Caco-2 (cell line): ENCODE measurements around the gene XBP1. TPM values are rescaled to one million over a fixed set of nuclear protein-coding genes. Genes with fewer than 3 reads are reported as not detected.

Experiments
- BruUV-seq: library from RNA; stranded (reverse); fragments of 400-500 nt; replicated peaks from 2 replicates; lab custom pipeline; 2021; lab: Mats Ljungman, UMichigan
- CTCF ChIA-PET: fragments of 300-600 bp; sonication (Branson Sonifier 250); formaldehyde crosslinking; loops from one replicate; lab custom pipeline; 2022; ENCODE audit warnings: antibody characterized with exemption; lab: Charles Lee
- POLR2A ChIA-PET: fragments of 300-600 bp; sonication (Branson Sonifier 250); formaldehyde crosslinking; loops from one replicate; lab custom pipeline; 2022; ENCODE audit warnings: antibody characterized with exemption; lab: Charles Lee
- DNase-seq, 2 experiments: peaks; one replicate each; pipeline versions ENCODE4 v3.0.0 to v3.0.0-alpha.2; 2020 to 2022
- H3K27me3 ChIP-seq: replicated peaks from 2 replicates; pipeline ENCODE4 v1.6.0; 2011; ENCODE audit warnings: low read length; ENCODE audit not compliant: control insufficient read depth, insufficient read depth
- H3K36me3 ChIP-seq: 2 replicates; pipeline ENCODE4 v1.5.1; 2011; ENCODE audit warnings: low read length; ENCODE audit not compliant: control insufficient read depth, insufficient read depth
- H3K4me1 ChIP-seq: fragments of 250-450 bp; sonication (Bioruptor Pico); 2 replicates; pipeline ENCODE4 v1.5.1; 2020; ENCODE audit warnings: mild to moderate bottlenecking
- H3K4me3 ChIP-seq: 2 replicates; pipeline ENCODE4 v1.5.1; 2011; ENCODE audit warnings: low read depth, mild to moderate bottlenecking, control low read depth, low read length
- H3K9me3 ChIP-seq: fragments of 250-450 bp; sonication (Bioruptor Pico); 2 replicates; pipeline ENCODE4 v1.5.1; 2020; ENCODE audit warnings: mild to moderate bottlenecking, moderate library complexity
- H3K27ac Mint-ChIP-seq: one replicate; pipeline ENCODE4 v1.8.0; 2022; ENCODE audit warnings: mixed read lengths; ENCODE audit not compliant: unreplicated experiment
- H3K27me3 Mint-ChIP-seq: one replicate; pipeline ENCODE4 v1.8.0; 2022; ENCODE audit warnings: mixed read lengths; ENCODE audit not compliant: insufficient read depth, unreplicated experiment
- H3K36me3 Mint-ChIP-seq: one replicate; pipeline ENCODE4 v1.8.0; 2022; ENCODE audit warnings: mild to moderate bottlenecking, mixed read lengths; ENCODE audit not compliant: insufficient read depth, unreplicated experiment
- H3K4me1 Mint-ChIP-seq: one replicate; pipeline ENCODE4 v1.8.0; 2022; ENCODE audit warnings: low read depth, mixed read lengths; ENCODE audit not compliant: unreplicated experiment
- H3K4me3 Mint-ChIP-seq: one replicate; pipeline ENCODE4 v1.8.0; 2022; ENCODE audit warnings: mild to moderate bottlenecking, moderate library complexity, mixed read lengths; ENCODE audit not compliant: unreplicated experiment
- H3K9me3 Mint-ChIP-seq: one replicate; pipeline ENCODE4 v1.8.0; 2022; ENCODE audit warnings: mixed read lengths; ENCODE audit not compliant: unreplicated experiment
- intact Hi-C: fragments of 100-400 bp; cut with micrococcal nuclease; formaldehyde crosslinking; loops from one replicate; pipeline ENCODE4 v1.10.0; 2022; ENCODE audit not compliant: unreplicated experiment
- total RNA-seq: library from RNA; stranded (reverse); gene quantifications from 2 replicates; pipeline ENCODE4 v1.2.3, GENCODE V29; 2022
- TF ChIP-seq, protein P1 (sequence below), 2 experiments: fragments of 200-600 bp in 1 of 2; IDR thresholded peaks; 1 replicate in 1 of 2; 2 replicates in 1 of 2; pipeline versions ENCODE4 v1.5.1 to v1.8.0; 2011 to 2022; ENCODE audit warnings: antibody characterized with exemption in 1 of 2, control low read depth in 1 of 2, inconsistent platforms in 1 of 2, low read depth in 1 of 2, low read length in 1 of 2, mild to moderate bottlenecking in 1 of 2, moderate library complexity in 1 of 2; ENCODE audit not compliant: insufficient read depth in 1 of 2, severe bottlenecking in 1 of 2, unreplicated experiment in 1 of 2

Gene XBP1
- total RNA-seq, 1 experiment from 2014 or later: 215 TPM

DNA sequence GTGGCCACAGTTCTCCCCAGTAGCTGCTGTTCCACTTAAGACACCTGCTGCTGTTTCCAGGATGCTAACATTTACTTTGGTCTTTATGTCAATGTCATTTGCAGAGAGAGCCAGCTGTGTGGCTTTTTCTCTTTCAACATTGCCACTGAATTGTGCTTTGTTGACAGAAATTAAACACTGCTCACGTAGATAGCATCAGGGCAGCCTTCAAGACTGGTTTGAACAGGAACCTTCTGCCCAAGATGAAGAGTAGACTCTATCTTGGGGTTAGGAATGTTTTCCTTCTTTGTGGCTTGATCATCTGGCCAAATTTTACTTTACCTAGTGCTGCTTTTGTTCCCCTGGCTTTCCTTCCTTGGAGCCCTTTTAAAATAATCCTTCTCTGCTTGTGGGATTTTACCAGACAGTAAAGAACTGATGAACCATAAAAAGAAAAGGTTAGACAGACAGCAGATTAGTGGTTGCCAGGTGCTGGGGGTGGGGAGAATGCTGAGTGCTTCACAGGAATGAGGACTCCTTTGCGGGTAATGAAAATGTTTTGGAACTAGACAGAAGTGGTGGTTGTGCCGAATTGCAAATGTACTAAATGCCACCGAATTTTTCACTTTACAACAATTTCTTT is 22.7 kb upstream of the XBP1 start:
- Histone ChIP-seq H3K4me3 (no peak overlapping the region), H3K4me1 (peaks cover 58% of the 10 kb centered on the region), H3K36me3 (no peaks in the 10 kb centered on the region), H3K9me3 (no peaks in the 10 kb centered on the region), H3K27me3 (no peaks in the 10 kb centered on the region)
- peaks cover 44% of the 10 kb centered on the region for H3K4me1 Mint-ChIP-seq
- ChIA-PET CTCF (interaction anchor here (1.5 kb wide), 1 partner anchor 10 kb away, joined by 9 read pairs; no protein-coding TSS in a partner anchor), POLR2A (interaction anchor here (0.6 to 1.9 kb wide), 3 partner anchors 14 to 24 kb away, joined by 3 to 9 read pairs (median 3); partner anchors contain the start of gene XBP1)
- no peaks in the 10 kb centered on the region for H3K27me3 Mint-ChIP-seq
- peak overlapping the region; percentile 46 for H3K4me3 Mint-ChIP-seq
- TSS peak; percentile 8 for BruUV-seq
- peak; percentile 65 to 73 for DNase-seq
- no peaks in the 10 kb centered on the region for H3K9me3 Mint-ChIP-seq
- peaks cover 12% of the 10 kb centered on the region for H3K36me3 Mint-ChIP-seq
- H3K27ac Mint-ChIP-seq: peak overlapping the region; percentile 85
- TF ChIP-seq, protein P1, sequence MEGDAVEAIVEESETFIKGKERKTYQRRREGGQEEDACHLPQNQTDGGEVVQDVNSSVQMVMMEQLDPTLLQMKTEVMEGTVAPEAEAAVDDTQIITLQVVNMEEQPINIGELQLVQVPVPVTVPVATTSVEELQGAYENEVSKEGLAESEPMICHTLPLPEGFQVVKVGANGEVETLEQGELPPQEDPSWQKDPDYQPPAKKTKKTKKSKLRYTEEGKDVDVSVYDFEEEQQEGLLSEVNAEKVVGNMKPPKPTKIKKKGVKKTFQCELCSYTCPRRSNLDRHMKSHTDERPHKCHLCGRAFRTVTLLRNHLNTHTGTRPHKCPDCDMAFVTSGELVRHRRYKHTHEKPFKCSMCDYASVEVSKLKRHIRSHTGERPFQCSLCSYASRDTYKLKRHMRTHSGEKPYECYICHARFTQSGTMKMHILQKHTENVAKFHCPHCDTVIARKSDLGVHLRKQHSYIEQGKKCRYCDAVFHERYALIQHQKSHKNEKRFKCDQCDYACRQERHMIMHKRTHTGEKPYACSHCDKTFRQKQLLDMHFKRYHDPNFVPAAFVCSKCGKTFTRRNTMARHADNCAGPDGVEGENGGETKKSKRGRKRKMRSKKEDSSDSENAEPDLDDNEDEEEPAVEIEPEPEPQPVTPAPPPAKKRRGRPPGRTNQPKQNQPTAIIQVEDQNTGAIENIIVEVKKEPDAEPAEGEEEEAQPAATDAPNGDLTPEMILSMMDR (IDR thresholded peaks at IDR 0.05; ENCODE audit: insufficient read depth in 1 of 2, low read depth in 1 of 2, low read length in 1 of 2, severe bottlenecking in 1 of 2, unreplicated experiment in 1 of 2): no peak
- intact Hi-C loops: loop anchor here (1.0 kb wide), 2 partner anchors 15 to 24 kb away; no protein-coding TSS in a partner anchor

DNA sequence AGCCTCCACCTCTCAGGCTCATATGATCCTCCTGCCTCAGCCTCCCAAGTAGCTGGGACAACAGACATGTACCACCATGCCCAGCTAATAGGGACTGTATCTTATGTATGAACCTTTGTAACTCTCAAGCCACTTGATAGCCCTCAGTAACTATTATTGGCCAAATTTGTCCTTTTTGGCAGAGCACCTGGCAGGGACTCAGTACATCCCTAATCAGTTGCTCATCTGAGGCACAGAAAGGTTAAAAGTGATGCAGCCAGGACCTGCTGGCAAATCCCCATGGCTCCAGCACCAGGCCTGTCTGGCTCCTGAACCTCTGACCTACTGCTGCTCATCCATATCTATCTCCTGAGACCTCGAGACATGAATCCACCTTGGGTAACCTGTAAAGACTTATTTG is 21.1 kb upstream of the XBP1 start:
- H3K4me3 Mint-ChIP-seq: no peak overlapping the region

DNA sequence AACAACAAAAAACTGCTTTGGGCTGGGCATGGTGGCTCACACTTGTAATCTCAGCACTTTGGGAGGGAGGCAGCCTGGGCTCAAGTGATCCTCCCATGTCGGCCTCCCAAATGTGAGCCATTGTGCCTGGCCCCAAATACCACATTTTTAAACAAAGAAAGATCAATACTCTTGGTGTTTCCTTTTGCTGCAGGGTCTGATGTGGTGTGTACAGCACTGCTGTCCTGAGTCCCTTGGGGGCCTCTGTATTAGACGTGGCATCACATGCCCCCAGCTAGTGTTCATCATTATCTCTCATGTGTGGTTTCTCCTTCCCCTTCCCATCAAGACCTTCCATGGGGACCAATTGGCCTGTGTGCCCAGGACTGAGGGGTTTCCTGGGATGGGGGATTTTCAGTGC is 20.5 kb upstream of the XBP1 start:
- Histone ChIP-seq H3K4me3 (no peak overlapping the region), H3K27me3 (no peaks in the 10 kb centered on the region), H3K9me3 (no peaks in the 10 kb centered on the region), H3K36me3 (no peaks in the 10 kb centered on the region), H3K4me1 (peaks cover 76% of the 10 kb centered on the region)
- H3K4me1 Mint-ChIP-seq: peaks cover 49% of the 10 kb centered on the region
- intact Hi-C loops: no loop called here
- TF ChIP-seq, protein P1 (IDR thresholded peaks at IDR 0.05; ENCODE audit: insufficient read depth in 1 of 2, low read depth in 1 of 2, low read length in 1 of 2, severe bottlenecking in 1 of 2, unreplicated experiment in 1 of 2): no peak
- ChIA-PET CTCF (no interaction called here), POLR2A (interaction anchor here (1.2 kb wide), 1 partner anchor 12 kb away, joined by 4 read pairs; no protein-coding TSS in a partner anchor)
- H3K4me3 Mint-ChIP-seq: no peak overlapping the region
- no TSS peak for BruUV-seq
- DNase-seq: no peak
- no peaks in the 10 kb centered on the region for H3K9me3 Mint-ChIP-seq
- peaks cover 20% of the 10 kb centered on the region for H3K36me3 Mint-ChIP-seq
- no peaks in the 10 kb centered on the region for H3K27me3 Mint-ChIP-seq
- peak overlapping the region; percentile 69 for H3K27ac Mint-ChIP-seq

More for the DNA sequence above, 21.1 kb upstream of the XBP1 start:
- no peaks in the 10 kb centered on the region for H3K27me3 ChIP-seq
- ChIA-PET POLR2A (interaction anchor here (1.9 kb wide), 1 partner anchor 21 kb away, joined by 9 read pairs; the partner anchor contains the start of gene XBP1), CTCF (no interaction called here)
- no peak for DNase-seq
- peaks cover 72% of the 10 kb centered on the region for H3K4me1 ChIP-seq
- H3K4me3 ChIP-seq: no peak overlapping the region
- no peaks in the 10 kb centered on the region for H3K27me3 Mint-ChIP-seq
- no peaks in the 10 kb centered on the region for H3K36me3 ChIP-seq
- TF ChIP-seq, protein P1 (IDR thresholded peaks at IDR 0.05; ENCODE audit: insufficient read depth in 1 of 2, low read depth in 1 of 2, low read length in 1 of 2, severe bottlenecking in 1 of 2, unreplicated experiment in 1 of 2): no peak
- H3K9me3 Mint-ChIP-seq: no peaks in the 10 kb centered on the region
- no TSS peak for BruUV-seq
- H3K36me3 Mint-ChIP-seq: peaks cover 20% of the 10 kb centered on the region
- no peaks in the 10 kb centered on the region for H3K9me3 ChIP-seq
- H3K27ac Mint-ChIP-seq: peak overlapping the region; percentile 69
- intact Hi-C loops: no loop called here
- peaks cover 49% of the 10 kb centered on the region for H3K4me1 Mint-ChIP-seq
